OCI-LY7 (cell line): ENCODE results near the gene ADPRHL1.

Experiments used
- EZH2phosphoT487 ChIP-seq: fragments of 200-600 bp; sonication (generic); IDR thresholded peaks from 2 replicates; pipeline ENCODE4 v1.6.1; 2018; ENCODE audit warnings: low read depth, borderline replicate concordance, mild to moderate bottlenecking, mixed run types, antibody characterized with exemption, low read length, moderate library complexity, mixed read lengths
- TF ChIP-seq, protein P1 (sequence below): fragments of 200-600 bp; sonication (generic); conservative IDR thresholded peaks from 2 replicates; pipeline ENCODE4 v1.5.1; 2014; ENCODE audit warnings: mild to moderate bottlenecking, antibody characterized with exemption, low read length, moderate library complexity, mixed read lengths

DNA sequence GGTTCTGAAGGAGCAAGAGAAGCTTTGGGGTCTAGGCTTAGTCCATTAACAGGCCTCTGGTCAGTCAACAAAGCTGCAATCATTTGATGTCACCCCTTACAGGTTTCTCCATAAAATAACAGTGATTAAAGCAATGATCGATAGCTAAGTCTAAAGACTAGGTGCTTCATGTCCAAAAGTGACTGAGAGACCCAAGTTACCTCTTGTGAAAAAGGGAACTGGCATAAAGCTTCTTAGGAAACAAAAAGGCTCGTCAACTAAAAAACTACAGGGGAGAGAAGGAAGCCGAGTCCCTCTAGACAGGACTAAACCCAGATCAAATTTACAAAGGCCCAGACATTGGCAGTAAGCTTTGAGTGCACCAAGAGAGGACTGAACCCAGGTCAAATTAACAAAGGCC, 35.0 kb upstream of the ADPRHL1 start:
- TF ChIP-seq, protein P1, sequence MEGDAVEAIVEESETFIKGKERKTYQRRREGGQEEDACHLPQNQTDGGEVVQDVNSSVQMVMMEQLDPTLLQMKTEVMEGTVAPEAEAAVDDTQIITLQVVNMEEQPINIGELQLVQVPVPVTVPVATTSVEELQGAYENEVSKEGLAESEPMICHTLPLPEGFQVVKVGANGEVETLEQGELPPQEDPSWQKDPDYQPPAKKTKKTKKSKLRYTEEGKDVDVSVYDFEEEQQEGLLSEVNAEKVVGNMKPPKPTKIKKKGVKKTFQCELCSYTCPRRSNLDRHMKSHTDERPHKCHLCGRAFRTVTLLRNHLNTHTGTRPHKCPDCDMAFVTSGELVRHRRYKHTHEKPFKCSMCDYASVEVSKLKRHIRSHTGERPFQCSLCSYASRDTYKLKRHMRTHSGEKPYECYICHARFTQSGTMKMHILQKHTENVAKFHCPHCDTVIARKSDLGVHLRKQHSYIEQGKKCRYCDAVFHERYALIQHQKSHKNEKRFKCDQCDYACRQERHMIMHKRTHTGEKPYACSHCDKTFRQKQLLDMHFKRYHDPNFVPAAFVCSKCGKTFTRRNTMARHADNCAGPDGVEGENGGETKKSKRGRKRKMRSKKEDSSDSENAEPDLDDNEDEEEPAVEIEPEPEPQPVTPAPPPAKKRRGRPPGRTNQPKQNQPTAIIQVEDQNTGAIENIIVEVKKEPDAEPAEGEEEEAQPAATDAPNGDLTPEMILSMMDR: no peak
- TF ChIP-seq EZH2phosphoT487: no peak
